Astrocyte (in vitro differentiated cells and primary cell): ENCODE data around the gene LIPH.

ENCODE experiments used
- EZH2 ChIP-seq: IDR thresholded peaks from 2 replicates; pipeline ENCODE4 v1.6.1; 2012; ENCODE audit warnings: mild to moderate bottlenecking, low read length, inconsistent platforms; ENCODE audit not compliant: insufficient read depth
- TF ChIP-seq, protein P1 (sequence below): IDR thresholded peaks from 2 replicates; pipeline ENCODE4 v1.5.1; 2011; ENCODE audit warnings: low read depth, mild to moderate bottlenecking, inconsistent platforms, low read length, moderate library complexity; ENCODE audit not compliant: insufficient read depth

DNA sequence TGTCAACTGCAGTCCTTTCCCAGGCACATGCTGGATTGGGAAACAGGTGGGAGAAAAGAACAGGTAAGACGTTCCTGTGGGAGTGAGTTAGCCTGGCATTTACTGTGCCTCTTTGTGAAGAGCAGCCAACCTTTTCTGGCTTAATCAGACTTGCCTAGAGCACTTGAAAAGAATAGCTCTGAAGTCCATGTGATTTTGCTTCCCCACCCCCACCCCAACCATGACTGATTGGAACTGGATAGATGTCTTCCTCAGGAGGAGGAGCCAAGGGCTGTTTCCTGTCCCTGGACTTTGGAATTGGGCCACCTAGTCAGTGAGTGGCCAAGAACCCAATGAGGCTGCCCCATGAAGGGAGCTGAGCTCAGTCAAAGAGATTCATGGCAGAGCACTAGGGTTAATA lies 48.9 kb downstream of the LIPH start:
- TF ChIP-seq, protein P1, sequence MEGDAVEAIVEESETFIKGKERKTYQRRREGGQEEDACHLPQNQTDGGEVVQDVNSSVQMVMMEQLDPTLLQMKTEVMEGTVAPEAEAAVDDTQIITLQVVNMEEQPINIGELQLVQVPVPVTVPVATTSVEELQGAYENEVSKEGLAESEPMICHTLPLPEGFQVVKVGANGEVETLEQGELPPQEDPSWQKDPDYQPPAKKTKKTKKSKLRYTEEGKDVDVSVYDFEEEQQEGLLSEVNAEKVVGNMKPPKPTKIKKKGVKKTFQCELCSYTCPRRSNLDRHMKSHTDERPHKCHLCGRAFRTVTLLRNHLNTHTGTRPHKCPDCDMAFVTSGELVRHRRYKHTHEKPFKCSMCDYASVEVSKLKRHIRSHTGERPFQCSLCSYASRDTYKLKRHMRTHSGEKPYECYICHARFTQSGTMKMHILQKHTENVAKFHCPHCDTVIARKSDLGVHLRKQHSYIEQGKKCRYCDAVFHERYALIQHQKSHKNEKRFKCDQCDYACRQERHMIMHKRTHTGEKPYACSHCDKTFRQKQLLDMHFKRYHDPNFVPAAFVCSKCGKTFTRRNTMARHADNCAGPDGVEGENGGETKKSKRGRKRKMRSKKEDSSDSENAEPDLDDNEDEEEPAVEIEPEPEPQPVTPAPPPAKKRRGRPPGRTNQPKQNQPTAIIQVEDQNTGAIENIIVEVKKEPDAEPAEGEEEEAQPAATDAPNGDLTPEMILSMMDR = no peak
- TF ChIP-seq EZH2 = no peak
